Measurements from ENCODE around the gene EME2. TPM values are rescaled to one million over a fixed set of nuclear protein-coding genes. Genes with fewer than 3 reads are reported as not detected.

The EME2 gene
- polyA plus RNA-seq, 1 donor from 2014 or later = 21.2 TPM

DNA sequence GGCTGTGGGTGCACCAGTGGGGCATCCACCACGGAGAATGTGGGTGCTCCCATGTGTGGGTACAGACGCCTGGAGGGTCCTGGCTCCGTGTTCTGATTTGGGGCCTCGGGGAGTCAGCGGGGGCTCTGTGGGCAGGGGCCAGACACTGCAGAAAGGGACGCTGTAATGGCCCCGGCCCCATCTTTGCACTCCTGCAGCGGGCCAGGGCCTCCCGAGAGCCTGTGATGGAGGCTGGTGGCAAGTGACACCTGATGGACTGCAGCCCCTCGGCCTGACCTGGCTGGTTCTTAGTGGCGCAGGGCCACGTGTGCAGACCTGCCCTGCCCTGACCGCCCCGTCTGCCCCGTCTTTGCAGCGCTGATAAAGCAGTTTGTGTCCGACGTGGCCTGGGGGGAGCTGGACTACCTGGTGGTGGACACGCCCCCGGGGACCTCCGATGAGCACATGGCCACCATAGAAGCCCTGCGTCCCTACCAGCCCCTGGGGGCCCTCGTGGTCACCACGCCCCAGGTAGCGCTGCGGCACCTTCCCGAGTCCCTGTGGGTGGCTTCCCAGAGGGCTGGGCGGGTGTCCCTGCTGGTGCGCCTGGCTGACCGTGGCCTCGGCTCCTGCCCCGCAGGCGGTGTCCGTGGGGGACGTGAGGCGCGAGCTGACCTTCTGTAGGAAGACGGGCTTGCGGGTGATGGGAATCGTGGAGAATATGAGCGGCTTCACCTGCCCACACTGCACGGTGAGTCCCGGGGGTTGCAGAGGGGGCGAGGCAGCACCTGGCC lies 14.9 kb downstream of the EME2 start:
- H3K4me2 ChIP-seq (ENCODE audit: low read length) = no peak overlapping the region
- TF ChIP-seq EP300 (conservative IDR thresholded peaks at IDR 0.05; ENCODE audit: poor library complexity, severe bottlenecking) = no peak
- TF ChIP-seq CTCF (IDR thresholded peaks at IDR 0.05; ENCODE audit: poor library complexity, severe bottlenecking) = no peak
- TF ChIP-seq SMC3 (conservative IDR thresholded peaks at IDR 0.05; ENCODE audit: poor library complexity) = no peak
- no peak for TF ChIP-seq POLR2AphosphoS5 (IDR thresholded peaks at IDR 0.05)
- TF ChIP-seq RAD21 (conservative IDR thresholded peaks at IDR 0.05) = no peak
- TF ChIP-seq MXI1 (conservative IDR thresholded peaks at IDR 0.05; ENCODE audit: poor library complexity, severe bottlenecking) = no peak
- TF ChIP-seq REST (IDR thresholded peaks at IDR 0.05; ENCODE audit: borderline replicate concordance) = no peak
- no peak for TF ChIP-seq EZH2 (IDR thresholded peaks at IDR 0.05; ENCODE audit: borderline replicate concordance, insufficient read depth, low read length, poor library complexity, severe bottlenecking)
- no peak for TF ChIP-seq TAF1 (IDR thresholded peaks at IDR 0.05; ENCODE audit: low read depth)
- no peak overlapping the region for H3K9ac ChIP-seq (ENCODE audit: low read length)
- H2AFZ ChIP-seq (ENCODE audit: low read depth, low read length) = no peak overlapping the region
- peaks cover 16% of the 10 kb centered on the region for H3K79me2 ChIP-seq (replicated peaks; ENCODE audit: insufficient read depth, low read length)
- H3K27ac ChIP-seq (ENCODE audit: low read length) = no peak overlapping the region
- no peaks in the 10 kb centered on the region for H3K9me3 ChIP-seq (ENCODE audit: low read length)
- H3F3A ChIP-seq (ENCODE audit: insufficient read depth, low read length, poor library complexity, severe bottlenecking) = no peaks in the 10 kb centered on the region
- H3K4me3 ChIP-seq (ENCODE audit: low read length) = no peak overlapping the region
- no peaks in the 10 kb centered on the region for H3K9me2 ChIP-seq (ENCODE audit: insufficient read depth, low read length)
- no peaks in the 10 kb centered on the region for H4K20me1 ChIP-seq (ENCODE audit: insufficient read depth)
- H3K27me3 ChIP-seq (ENCODE audit: insufficient read depth, low read depth, low read length) = no peaks in the 10 kb centered on the region
- no peaks in the 10 kb centered on the region for H3K36me3 ChIP-seq (ENCODE audit: insufficient read depth, low read length)

DNA sequence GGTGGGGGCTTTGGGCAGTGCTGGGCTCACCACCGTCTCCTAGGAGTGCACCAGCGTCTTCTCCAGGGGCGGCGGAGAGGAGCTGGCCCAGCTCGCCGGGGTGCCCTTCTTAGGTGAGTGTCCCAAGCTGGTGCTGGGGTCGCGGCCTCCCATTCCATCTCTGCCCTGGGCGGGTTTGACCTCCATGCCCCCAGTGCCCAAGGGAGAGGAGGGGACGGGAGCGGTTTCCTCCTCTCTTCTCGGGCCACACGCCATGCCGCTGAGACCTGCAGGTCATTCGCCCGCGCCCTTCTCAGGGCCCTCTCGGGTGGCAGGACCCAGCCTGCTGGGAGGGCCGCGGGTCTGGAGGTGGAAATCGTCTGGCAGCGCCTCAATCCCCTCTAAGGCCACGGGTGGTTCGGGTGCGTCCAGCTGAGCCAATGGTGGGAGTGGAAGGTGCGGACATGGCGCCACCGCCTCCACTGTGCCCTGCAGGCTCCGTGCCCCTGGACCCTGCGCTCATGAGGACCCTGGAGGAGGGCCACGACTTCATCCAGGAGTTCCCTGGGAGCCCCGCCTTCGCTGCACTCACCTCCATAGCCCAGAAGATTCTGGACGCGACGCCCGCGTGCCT lies 15.6 kb downstream of the EME2 start:
- H2AFZ ChIP-seq (ENCODE audit: low read depth, low read length) = no peak overlapping the region
- no peak for TF ChIP-seq RAD21 (conservative IDR thresholded peaks at IDR 0.05)
- no peak for TF ChIP-seq REST (IDR thresholded peaks at IDR 0.05; ENCODE audit: borderline replicate concordance)
- TF ChIP-seq EZH2 (IDR thresholded peaks at IDR 0.05; ENCODE audit: borderline replicate concordance, insufficient read depth, low read length, poor library complexity, severe bottlenecking) = no peak
- TF ChIP-seq TAF1 (IDR thresholded peaks at IDR 0.05; ENCODE audit: low read depth) = no peak
- no peak for TF ChIP-seq MXI1 (conservative IDR thresholded peaks at IDR 0.05; ENCODE audit: poor library complexity, severe bottlenecking)
- no peak for TF ChIP-seq SMC3 (conservative IDR thresholded peaks at IDR 0.05; ENCODE audit: poor library complexity)
- H4K20me1 ChIP-seq (ENCODE audit: insufficient read depth) = no peaks in the 10 kb centered on the region
- no peak overlapping the region for H3K4me3 ChIP-seq (ENCODE audit: low read length)
- H3K9me2 ChIP-seq (ENCODE audit: insufficient read depth, low read length) = no peaks in the 10 kb centered on the region
- no peaks in the 10 kb centered on the region for H3K27me3 ChIP-seq (ENCODE audit: insufficient read depth, low read depth, low read length)
- no peak overlapping the region for H3K27ac ChIP-seq (ENCODE audit: low read length)
- no peaks in the 10 kb centered on the region for H3K36me3 ChIP-seq (ENCODE audit: insufficient read depth, low read length)
- no peaks in the 10 kb centered on the region for H3K9me3 ChIP-seq (ENCODE audit: low read length)
- no peaks in the 10 kb centered on the region for H3F3A ChIP-seq (ENCODE audit: insufficient read depth, low read length, poor library complexity, severe bottlenecking)
- H3K9ac ChIP-seq (ENCODE audit: low read length) = no peak overlapping the region
- no peak overlapping the region for H3K4me2 ChIP-seq (ENCODE audit: low read length)
- H3K79me2 ChIP-seq (replicated peaks; ENCODE audit: insufficient read depth, low read length) = peaks cover 16% of the 10 kb centered on the region
